Trophoblast cell (in vitro differentiated cells and primary cell): ENCODE data around the gene TRIP12.
A peak's percentile ranks its signal among the peaks of the same experiment; 100 is the strongest.
"Not testable (repeated sequence)": the region's sequence is repeated elsewhere in the genome, so short reads cannot be mapped to it uniquely, and the experiment has no call there.

Experiments
- DNase-seq, 2 donors: peaks; one replicate each; pipeline ENCODE4 v3.0.0-alpha.2; 2016
- H2AFZ ChIP-seq: 2 replicates; pipeline ENCODE4 v1.6.1; 2013; ENCODE audit warnings: low read length, moderate library complexity, mild to moderate bottlenecking; ENCODE audit not compliant: insufficient read depth, poor library complexity
- H2AK5ac ChIP-seq: 2 replicates; pipeline ENCODE4 v1.6.1; 2013; ENCODE audit warnings: mild to moderate bottlenecking, low read length
- H2BK120ac ChIP-seq: 2 replicates; pipeline ENCODE4 v1.6.1; 2013; ENCODE audit warnings: low read length, mild to moderate bottlenecking, moderate library complexity; ENCODE audit not compliant: insufficient read depth, poor library complexity
- H2BK12ac ChIP-seq: 2 replicates; pipeline ENCODE4 v1.6.1; 2013; ENCODE audit warnings: mild to moderate bottlenecking, low read length, moderate library complexity
- H2BK5ac ChIP-seq: 2 replicates; pipeline ENCODE4 v1.6.1; 2013; ENCODE audit warnings: low read length, low read depth, moderate library complexity, mild to moderate bottlenecking; ENCODE audit not compliant: poor library complexity
- H3K14ac ChIP-seq: 2 replicates; pipeline ENCODE4 v1.6.1; 2013; ENCODE audit warnings: mild to moderate bottlenecking, low read length
- H3K18ac ChIP-seq: 2 replicates; pipeline ENCODE4 v1.6.1; 2013; ENCODE audit warnings: mild to moderate bottlenecking, low read length
- H3K23ac ChIP-seq: 2 replicates; pipeline ENCODE4 v1.6.1; 2013; ENCODE audit warnings: low read length
- H3K27ac ChIP-seq: 2 replicates; pipeline ENCODE4 v1.5.1; 2013; ENCODE audit warnings: low read depth, mild to moderate bottlenecking, inconsistent platforms, low read length, moderate library complexity
- H3K27me3 ChIP-seq: 2 replicates; pipeline ENCODE4 v1.6.1; 2013; ENCODE audit warnings: inconsistent platforms, mild to moderate bottlenecking, low read length, moderate library complexity; ENCODE audit not compliant: insufficient read depth
- H3K36me3 ChIP-seq, 2 experiments: 1 replicate in 1 of 2; 2 replicates in 1 of 2; pipeline ENCODE4 v1.6.1; 2013; ENCODE audit warnings: low read length in 2 of 2, mild to moderate bottlenecking in 2 of 2, moderate library complexity in 1 of 2; ENCODE audit not compliant: insufficient read depth in 2 of 2, control insufficient read depth in 1 of 2
- H3K4ac ChIP-seq: 2 replicates; pipeline ENCODE4 v1.6.1; 2013; ENCODE audit warnings: low read depth, mild to moderate bottlenecking, low read length, moderate library complexity
- H3K4me1 ChIP-seq, 2 experiments: 1 replicate in 1 of 2; 2 replicates in 1 of 2; pipeline ENCODE4 v1.6.1; 2013; ENCODE audit warnings: low read length in 2 of 2, mild to moderate bottlenecking in 2 of 2, moderate library complexity in 1 of 2; ENCODE audit not compliant: insufficient read depth in 2 of 2, control insufficient read depth in 1 of 2
- H3K4me2 ChIP-seq: 2 replicates; pipeline ENCODE4 v1.6.1; 2013; ENCODE audit warnings: inconsistent platforms, mild to moderate bottlenecking, low read length, moderate library complexity
- H3K4me3 ChIP-seq: 2 replicates; pipeline ENCODE4 v1.5.1; 2013; ENCODE audit warnings: mild to moderate bottlenecking, low read depth, low read length, inconsistent platforms
- H3K79me1 ChIP-seq: one replicate; pipeline ENCODE4 v1.6.1; 2013; ENCODE audit warnings: low read length
- H3K79me2 ChIP-seq: 2 replicates; pipeline ENCODE4 v1.6.1; 2013; ENCODE audit warnings: low read length, mild to moderate bottlenecking; ENCODE audit not compliant: control insufficient read depth, insufficient read depth, poor library complexity
- H3K9ac ChIP-seq: 2 replicates; pipeline ENCODE4 v1.6.1; 2013; ENCODE audit warnings: mild to moderate bottlenecking, low read length
- H3K9me3 ChIP-seq: 2 replicates; pipeline ENCODE4 v1.6.1; 2013; ENCODE audit warnings: low read depth, mild to moderate bottlenecking, control low read depth, inconsistent platforms, low read length; ENCODE audit not compliant: insufficient read depth
- H4K12ac ChIP-seq: 2 replicates; pipeline ENCODE4 v1.6.1; 2013; ENCODE audit warnings: low read depth, mild to moderate bottlenecking, low read length, moderate library complexity
- H4K8ac ChIP-seq: 2 replicates; pipeline ENCODE4 v1.6.1; 2013; ENCODE audit warnings: low read depth, mild to moderate bottlenecking, low read length, moderate library complexity
- H4K91ac ChIP-seq: one replicate; pipeline ENCODE4 v1.6.1; 2013; ENCODE audit warnings: low read depth, mild to moderate bottlenecking, low read length, moderate library complexity
- WGBS: extraction: QIAGEN DNeasy Blood & Tissue Kit; methylation state at CpG from one replicate; pipeline ENCODE4 v1.1.7; 2013; ENCODE audit warnings: missing lambda C conversion rate; ENCODE audit not compliant: insufficient read length, insufficient coverage; ENCODE audit errors: extremely low coverage; 5-methylcytosine and 5-hydroxymethylcytosine counted together

Gene TRIP12

DNA sequence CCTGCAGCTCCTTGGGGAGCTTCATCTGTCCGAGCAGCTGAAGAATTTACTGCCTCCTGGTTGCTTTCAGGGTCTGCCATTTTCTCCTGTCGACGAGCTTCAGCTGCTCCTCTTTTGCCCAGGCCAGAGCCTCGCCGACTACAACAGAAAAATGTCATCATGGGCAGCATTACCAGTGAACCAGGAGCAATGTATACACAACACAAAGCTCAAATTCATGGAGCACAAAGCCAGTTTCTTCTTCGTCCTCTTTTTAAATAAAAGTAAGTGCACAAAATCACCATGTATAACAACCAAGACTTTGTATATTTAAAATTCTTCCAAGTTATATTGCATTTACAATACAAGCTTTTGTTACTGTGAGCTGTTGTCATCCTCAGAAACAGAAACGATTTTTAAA, 85.0 kb downstream of the TRIP12 start:
- peak overlapping the region; percentile 75 for H4K12ac ChIP-seq
- no peak overlapping the region for H3K18ac ChIP-seq
- whole genome bisulfite sequencing = no CpG with 5 or more reads among the region's 7 CpGs
- no peaks in the 10 kb centered on the region for H3K79me2 ChIP-seq
- H2BK5ac ChIP-seq = no peak overlapping the region
- H3K4me1 ChIP-seq = no peaks in the 10 kb centered on the region
- H3K79me1 ChIP-seq = no peaks in the 10 kb centered on the region
- DNase-seq = no peak
- H3K14ac ChIP-seq = no peak overlapping the region
- no peak overlapping the region for H3K4me2 ChIP-seq
- no peak overlapping the region for H2BK120ac ChIP-seq
- no peak overlapping the region for H3K9ac ChIP-seq
- no peak overlapping the region for H2AFZ ChIP-seq
- no peak overlapping the region for H3K4me3 ChIP-seq
- no peak overlapping the region for H4K8ac ChIP-seq
- no peaks in the 10 kb centered on the region for H3K27me3 ChIP-seq
- H3K9me3 ChIP-seq = no peaks in the 10 kb centered on the region
- no peak overlapping the region for H2AK5ac ChIP-seq
- H3K4ac ChIP-seq = peak overlapping the region; percentile 46
- H3K36me3 ChIP-seq = peaks cover 10 to 14% of the 10 kb centered on the region in 2 experiments
- no peak overlapping the region for H2BK12ac ChIP-seq
- H3K23ac ChIP-seq = no peak overlapping the region
- no peak overlapping the region for H4K91ac ChIP-seq
- no peak overlapping the region for H3K27ac ChIP-seq

DNA sequence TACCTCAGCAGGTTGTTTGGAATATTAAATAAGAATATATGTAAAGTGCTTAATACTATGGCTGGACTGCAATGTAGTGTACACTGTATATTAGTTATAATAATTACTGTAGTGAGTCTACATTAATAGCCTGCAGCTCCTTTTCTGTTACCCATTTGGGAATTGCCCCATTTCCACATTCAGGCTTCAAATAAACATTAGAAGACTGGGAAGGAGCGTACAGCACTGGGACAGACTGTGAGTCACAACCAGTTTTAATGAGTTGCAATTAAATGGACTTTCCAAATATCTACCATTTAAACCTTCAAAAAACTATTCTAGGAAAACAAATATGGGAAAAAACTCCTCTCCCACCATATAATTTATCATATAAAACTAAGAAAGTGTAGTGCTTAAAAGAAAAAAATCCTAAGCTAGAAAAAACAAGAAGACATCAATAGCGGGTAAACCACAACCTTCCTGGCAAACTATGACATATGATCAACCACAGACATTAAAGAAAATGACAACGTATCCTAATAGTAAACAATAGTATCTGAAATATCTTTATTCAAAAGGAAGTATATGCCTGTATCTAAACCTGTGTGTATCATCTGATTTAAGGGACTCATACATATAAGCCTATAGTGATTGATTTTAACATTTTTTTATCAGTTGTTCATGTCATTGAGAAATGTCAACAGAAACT, 86.1 kb downstream of the TRIP12 start:
- no peak overlapping the region for H3K9ac ChIP-seq
- no peak overlapping the region for H2BK120ac ChIP-seq
- H3K23ac ChIP-seq = no peak overlapping the region

DNA sequence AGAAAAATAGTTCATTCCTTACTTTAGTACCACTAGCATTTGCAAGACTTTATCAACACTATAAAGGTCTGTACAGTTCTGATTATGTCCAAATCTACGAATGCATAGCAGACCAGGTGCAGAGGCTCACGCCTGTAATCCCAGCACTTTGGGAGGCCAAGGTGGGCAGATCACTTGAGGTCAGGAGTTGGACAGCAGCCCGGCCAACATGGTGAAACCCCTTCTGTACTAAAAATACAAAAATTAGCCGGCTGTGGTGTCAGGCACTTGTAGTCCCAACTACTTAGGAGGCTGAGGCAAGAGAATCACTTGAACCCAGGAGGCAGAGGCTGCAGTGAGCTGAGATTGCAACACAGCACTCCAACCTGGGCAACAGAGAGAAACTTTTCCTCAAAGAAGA, 87.4 kb downstream of the TRIP12 start:
- not testable (repeated sequence) for H2BK5ac ChIP-seq, H3K14ac ChIP-seq, H3K79me2 ChIP-seq, H3K9ac ChIP-seq, H3K4ac ChIP-seq, H3K79me1 ChIP-seq, H2AK5ac ChIP-seq, DNase-seq, H3K27ac ChIP-seq, H3K9me3 ChIP-seq, H4K91ac ChIP-seq, H3K27me3 ChIP-seq, H2BK12ac ChIP-seq, H3K4me3 ChIP-seq, H4K12ac ChIP-seq, H2BK120ac ChIP-seq, H4K8ac ChIP-seq, H3K18ac ChIP-seq, H3K4me2 ChIP-seq, H3K4me1 ChIP-seq, H3K23ac ChIP-seq, H2AFZ ChIP-seq
- WGBS = no CpG with 5 or more reads among the region's 4 CpGs
- peaks cover 12 to 20% of the 10 kb centered on the region in 2 experiments for H3K36me3 ChIP-seq

More for the DNA sequence above, 86.1 kb downstream of the TRIP12 start:
- WGBS = no CpG with 5 or more reads among the region's 3 CpGs
- Histone ChIP-seq H3K9me3 (peaks cover 2% of the 10 kb centered on the region), H4K8ac (no peak overlapping the region), H3K27ac (no peak overlapping the region), H3K14ac (no peak overlapping the region), H3K27me3 (no peaks in the 10 kb centered on the region), H3K4me1 (no peaks in the 10 kb centered on the region), H3K36me3 (peaks cover 13 to 17% of the 10 kb centered on the region in 2 experiments), H3K4me2 (no peak overlapping the region), H3K79me2 (no peaks in the 10 kb centered on the region), H3K18ac (no peak overlapping the region), H3K4me3 (no peak overlapping the region), H2BK5ac (no peak overlapping the region), H3K79me1 (no peaks in the 10 kb centered on the region), H4K12ac (no peak overlapping the region), H2AFZ (no peak overlapping the region), H2BK12ac (no peak overlapping the region), H4K91ac (no peak overlapping the region), H2AK5ac (no peak overlapping the region), H3K4ac (no peak overlapping the region)
- DNase-seq = no peak

DNA sequence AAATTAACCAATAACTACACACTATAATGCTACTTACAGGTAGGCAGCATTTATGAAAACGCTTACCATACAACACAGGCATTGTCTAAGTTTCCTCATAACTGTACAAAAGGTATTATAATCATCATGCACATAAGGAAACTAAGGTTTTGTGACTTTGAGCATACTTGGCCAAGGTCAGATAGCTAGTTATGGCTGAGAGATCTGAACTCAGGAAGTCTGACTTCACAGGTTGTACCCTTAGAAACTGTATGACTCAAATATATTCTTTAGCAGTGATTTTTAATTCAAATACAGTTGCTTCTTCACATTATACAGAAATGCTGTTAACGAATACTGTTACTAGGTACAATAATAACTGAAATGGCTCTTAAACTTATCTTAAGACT, 89.3 kb downstream of the TRIP12 start:
- Histone ChIP-seq H3K79me2 (no peaks in the 10 kb centered on the region), H2BK12ac (no peak overlapping the region), H3K27me3 (no peaks in the 10 kb centered on the region), H2AFZ (no peak overlapping the region), H2AK5ac (no peak overlapping the region), H4K12ac (no peak overlapping the region), H2BK5ac (no peak overlapping the region), H3K4me3 (no peak overlapping the region), H3K36me3 (peaks cover 13 to 16% of the 10 kb centered on the region in 2 experiments), H3K14ac (no peak overlapping the region), H3K4me2 (no peak overlapping the region), H4K91ac (no peak overlapping the region), H3K23ac (no peak overlapping the region), H3K4me1 (no peaks in the 10 kb centered on the region), H3K4ac (no peak overlapping the region), H2BK120ac (no peak overlapping the region), H3K18ac (no peak overlapping the region), H4K8ac (no peak overlapping the region), H3K9me3 (peaks cover 2% of the 10 kb centered on the region), H3K79me1 (no peaks in the 10 kb centered on the region), H3K27ac (no peak overlapping the region), H3K9ac (no peak overlapping the region)
- no CpG with 5 or more reads among the region's 2 CpGs for WGBS
- DNase-seq = no peak
